HG02870 (cell line): ENCODE measurements around the gene IGSF9B.
"Not testable (repeated sequence)": the region's sequence is repeated elsewhere in the genome, so short reads cannot be mapped to it uniquely, and the experiment has no call there.

ENCODE experiments used
- ATAC-seq: cut with Tn5 transposase; IDR thresholded peaks from one replicate; pipeline ENCODE4 v1.9.1; 2021; ENCODE audit warnings: mild to moderate bottlenecking, moderate library complexity; ENCODE audit not compliant: unreplicated experiment

Gene IGSF9B, protein sequence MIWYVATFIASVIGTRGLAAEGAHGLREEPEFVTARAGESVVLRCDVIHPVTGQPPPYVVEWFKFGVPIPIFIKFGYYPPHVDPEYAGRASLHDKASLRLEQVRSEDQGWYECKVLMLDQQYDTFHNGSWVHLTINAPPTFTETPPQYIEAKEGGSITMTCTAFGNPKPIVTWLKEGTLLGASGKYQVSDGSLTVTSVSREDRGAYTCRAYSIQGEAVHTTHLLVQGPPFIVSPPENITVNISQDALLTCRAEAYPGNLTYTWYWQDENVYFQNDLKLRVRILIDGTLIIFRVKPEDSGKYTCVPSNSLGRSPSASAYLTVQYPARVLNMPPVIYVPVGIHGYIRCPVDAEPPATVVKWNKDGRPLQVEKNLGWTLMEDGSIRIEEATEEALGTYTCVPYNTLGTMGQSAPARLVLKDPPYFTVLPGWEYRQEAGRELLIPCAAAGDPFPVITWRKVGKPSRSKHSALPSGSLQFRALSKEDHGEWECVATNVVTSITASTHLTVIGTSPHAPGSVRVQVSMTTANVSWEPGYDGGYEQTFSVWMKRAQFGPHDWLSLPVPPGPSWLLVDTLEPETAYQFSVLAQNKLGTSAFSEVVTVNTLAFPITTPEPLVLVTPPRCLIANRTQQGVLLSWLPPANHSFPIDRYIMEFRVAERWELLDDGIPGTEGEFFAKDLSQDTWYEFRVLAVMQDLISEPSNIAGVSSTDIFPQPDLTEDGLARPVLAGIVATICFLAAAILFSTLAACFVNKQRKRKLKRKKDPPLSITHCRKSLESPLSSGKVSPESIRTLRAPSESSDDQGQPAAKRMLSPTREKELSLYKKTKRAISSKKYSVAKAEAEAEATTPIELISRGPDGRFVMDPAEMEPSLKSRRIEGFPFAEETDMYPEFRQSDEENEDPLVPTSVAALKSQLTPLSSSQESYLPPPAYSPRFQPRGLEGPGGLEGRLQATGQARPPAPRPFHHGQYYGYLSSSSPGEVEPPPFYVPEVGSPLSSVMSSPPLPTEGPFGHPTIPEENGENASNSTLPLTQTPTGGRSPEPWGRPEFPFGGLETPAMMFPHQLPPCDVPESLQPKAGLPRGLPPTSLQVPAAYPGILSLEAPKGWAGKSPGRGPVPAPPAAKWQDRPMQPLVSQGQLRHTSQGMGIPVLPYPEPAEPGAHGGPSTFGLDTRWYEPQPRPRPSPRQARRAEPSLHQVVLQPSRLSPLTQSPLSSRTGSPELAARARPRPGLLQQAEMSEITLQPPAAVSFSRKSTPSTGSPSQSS (N-terminal part only)

DNA sequence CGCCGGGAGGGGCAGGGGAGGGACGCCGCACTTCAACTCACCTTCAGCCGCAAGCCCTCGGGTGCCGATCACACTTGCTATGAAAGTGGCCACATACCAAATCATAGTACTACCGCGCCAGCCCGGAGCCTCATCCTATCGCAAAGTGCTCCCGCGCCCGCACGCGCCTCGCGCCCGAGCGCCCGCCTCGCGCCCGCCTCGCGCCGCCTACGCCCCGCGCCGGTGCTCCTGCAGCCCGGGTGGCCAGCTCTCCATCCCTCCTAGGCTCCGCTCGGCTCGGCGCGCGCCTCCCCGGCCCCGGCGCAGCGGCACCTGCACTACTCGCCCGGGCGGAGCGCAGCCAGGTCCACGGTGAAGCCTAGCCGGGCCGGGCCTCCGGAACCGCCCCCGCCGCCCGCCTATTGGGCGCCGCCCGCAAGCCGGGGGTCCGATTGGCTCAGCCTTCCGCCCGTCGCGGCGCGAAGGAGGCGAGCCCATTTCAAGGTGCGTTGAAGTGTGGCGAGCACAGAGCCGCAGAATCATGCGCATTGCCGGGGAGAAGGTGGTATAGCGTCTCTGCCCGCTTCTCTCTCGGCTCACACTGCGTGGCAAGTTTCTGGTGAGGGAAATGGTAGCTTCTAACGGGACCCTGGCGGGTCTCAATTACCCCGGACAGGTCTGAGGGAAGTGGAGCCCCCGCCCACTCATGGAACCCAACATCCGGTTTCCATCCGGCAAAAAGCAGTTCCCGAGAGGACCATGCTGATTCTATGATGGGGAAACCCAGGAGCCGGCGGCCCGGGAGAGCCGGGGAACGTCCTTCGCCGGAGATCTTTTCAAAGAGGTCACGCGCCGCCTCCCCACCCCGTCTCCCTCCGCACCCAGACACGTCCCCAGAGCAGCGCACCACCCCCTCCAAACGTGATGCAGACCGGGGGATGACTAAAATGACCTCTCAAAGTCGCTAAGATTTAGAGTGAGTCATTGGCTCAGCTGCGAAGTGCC, at the start of gene IGSF9B:
TSS of gene IGSF9B (minus strand) at position 319 of the 984 bp plus-strand sequence. CDS start at position 105, 214 bp downstream.
- ATAC-seq, result peak; percentile 93

DNA sequence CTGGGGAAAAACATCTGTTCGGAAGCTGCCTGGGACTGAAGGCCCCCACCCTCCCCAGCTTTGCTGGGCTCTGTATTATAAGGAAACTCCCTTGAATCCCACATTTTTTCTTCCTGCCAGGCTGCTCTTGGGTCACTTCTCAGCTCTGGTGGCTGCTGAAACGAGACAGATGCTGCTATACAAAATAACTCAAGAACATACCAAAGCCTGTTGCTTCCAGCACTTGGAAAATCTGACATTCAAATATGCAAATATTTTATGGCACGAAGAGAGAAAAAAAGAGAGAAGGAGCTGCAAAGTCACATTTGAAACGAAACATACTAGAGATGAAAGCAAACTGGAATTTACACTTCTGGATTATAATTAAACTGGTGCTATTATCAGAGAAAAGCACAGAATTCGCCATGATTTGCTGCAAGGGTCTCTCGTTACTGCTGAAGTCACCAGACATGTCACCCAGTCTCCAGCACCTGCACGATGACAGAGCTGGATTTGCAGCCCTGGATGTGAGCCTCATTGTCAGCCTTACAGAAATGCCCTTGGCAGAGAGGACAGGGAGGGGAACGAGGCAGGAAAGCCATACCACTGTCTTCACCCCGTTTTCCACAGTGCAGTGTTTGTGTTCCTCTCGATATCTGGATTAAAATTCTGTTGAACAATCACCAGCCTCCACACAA, 47.9 kb upstream of the IGSF9B start:
- no peak for ATAC-seq

DNA sequence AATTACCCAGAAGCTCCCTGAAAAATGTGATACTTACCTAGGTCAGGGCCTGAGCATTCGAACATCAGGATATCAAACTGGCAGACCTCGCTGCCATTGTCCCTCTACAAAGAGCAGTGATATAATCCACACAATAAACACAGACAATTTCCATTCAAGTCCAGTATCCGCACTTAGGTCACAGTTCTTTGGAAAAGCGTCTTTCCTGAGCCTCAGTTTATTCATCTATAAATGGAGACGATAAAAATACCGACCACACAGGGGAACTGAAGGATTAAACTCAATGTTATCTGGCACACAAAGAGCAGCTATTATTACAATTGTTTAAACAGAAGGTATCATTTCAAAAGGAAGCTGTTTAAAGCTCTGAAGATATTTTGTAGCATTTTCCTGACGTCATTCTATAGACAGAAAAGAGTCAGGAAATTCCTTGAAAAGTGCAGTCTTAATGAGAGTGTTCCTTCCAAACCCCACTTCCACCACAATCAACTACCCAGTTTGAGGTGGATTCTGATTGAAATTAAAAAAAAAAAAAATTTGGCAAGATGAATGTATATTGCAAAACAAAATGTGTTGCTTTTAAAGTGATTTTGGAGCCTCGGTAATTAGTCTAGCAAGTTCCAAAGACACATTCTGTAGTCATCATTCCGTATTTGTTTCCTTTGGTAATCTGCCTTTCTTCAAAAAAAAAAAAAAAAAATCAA, 47.2 kb upstream of the IGSF9B start:
- no peak for ATAC-seq

DNA sequence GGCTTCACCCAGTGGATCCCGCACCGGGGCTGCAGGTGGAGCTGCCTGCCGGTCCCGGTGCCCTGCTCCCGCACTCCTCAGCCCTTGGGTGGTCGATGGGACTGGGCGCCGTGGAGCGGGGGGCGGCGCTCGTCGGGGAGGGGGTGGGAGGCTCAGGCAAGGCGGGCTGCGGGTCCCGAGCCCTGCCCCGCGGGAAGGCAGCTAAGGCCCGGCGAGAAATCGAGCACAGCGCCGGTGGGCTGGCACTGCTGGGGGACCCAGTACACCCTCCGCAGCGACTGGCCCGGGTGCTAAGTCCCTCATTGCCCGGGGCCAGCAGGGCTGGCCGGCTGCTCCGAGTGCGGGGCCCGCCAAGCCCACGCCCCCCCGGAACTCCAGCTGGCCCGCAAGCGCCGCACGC, 46.1 kb upstream of the IGSF9B start:
- ATAC-seq, result not testable (repeated sequence)

DNA sequence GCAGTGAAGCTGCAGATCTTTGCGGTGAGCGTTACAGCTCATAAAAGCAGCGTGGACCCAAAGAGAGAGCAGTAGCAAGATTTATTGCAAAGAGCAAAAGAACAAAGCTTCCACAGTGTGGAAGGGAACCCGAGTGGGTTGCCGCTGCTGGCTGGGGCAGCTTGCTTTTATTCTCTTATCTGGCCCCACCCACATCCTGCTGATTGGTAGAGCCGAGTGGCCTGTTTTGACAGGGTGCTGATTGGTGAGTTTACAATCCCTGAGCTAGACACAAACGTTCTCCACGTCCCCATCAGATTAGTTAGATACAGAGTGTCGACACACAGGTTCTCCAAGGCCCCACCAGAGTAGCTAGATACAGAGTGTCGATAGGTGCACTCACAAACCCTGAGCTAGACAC, 45.6 kb upstream of the IGSF9B start:
- ATAC-seq, result not testable (repeated sequence)

DNA sequence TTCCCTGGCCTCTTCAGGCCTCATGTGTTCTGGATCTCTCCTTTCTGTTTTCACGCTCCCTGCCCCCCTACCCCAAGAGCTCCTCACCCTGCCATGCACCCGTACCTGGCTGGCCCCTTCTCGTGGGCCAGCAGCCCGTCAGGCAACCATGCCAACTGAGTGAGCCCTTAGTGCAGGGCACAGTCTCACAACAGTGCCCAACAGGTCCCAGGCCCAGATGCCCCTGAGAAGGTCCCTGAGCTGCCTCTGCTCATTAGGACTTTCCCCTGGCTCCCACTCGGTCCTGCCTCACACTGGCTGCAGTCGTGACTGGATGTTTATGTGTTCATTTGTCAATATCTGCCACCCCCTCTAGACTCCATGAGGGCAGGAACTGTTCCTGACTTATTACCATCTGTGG, 44.8 kb upstream of the IGSF9B start:
- no peak for ATAC-seq

DNA sequence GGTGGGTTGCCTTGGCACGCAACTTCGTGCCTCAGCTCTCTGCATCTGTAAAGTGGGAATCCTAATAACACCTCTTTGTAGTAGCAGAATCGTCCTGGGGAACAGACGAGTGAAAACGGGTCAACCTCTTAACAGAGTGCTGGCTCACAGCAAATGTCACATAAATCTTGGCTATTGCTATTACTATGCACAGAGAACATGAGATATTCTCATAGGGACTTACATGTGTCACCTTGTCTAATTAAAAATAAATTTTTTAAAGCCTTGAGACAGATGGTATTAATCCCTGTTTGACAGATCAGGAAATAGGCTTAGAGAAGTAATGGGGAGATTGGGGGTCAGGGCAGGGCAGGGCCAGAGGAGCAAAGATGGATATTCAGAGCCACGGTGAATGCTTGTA, 44.3 kb upstream of the IGSF9B start:
- no peak for ATAC-seq

DNA sequence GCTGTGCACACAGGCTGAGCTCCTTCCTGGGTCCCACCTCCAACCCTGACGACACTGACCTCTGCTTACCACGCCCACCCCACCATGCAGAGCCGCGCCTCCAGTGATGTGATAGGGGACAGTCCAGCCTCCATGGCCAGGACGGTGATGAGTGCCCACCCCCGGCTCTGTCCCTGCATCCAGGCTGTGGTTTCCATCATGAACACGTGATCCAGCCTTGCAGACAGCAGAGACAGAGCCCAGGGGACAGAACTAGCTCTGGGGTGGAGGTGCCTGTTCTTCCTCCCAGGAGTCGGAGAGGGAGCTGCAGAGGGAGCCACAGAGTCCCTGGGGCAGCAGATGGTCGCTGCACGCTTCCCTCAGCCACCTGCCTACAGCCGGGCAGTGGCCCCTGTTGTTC, 42.6 kb upstream of the IGSF9B start:
- no peak for ATAC-seq

DNA sequence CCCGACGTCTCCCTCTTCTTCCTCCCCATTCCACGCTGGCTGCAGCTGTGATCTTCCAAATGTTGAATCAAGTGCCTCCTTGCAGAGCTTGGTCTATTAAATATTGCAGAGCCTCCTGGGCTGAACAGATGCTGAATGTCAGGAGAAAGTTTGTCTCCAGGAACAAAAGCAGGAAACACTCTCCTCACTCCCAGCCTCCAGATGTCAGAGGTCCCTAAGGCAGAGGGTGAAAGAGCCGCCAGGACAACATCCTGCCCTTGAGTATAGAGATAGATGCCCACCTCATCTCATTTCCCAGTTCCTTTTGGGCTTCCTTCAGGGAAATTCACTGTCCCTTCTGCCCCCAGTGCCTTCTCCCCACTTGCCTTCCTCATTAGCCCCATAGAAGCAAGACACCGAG, 40.8 kb upstream of the IGSF9B start:
- ATAC-seq, result no peak

DNA sequence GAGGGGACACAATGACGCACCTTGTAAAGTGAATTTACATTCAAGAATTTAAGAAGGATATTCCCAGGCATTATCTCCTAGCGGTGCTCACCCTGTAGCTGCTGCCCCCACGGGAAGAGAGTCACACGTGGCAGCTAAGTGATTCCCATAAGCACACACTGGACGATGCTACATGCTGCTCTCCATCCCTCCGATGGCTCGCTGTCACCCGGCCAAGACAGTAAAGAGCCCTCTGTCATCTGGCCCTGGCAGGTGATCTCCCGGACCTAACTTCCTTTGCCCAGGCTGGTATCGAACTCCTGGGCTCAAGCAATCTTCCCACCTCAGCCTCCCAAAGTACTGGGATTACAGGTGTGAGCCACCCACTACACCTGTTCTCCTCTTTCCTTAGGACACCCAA, 39.9 kb upstream of the IGSF9B start:
- no peak for ATAC-seq

DNA sequence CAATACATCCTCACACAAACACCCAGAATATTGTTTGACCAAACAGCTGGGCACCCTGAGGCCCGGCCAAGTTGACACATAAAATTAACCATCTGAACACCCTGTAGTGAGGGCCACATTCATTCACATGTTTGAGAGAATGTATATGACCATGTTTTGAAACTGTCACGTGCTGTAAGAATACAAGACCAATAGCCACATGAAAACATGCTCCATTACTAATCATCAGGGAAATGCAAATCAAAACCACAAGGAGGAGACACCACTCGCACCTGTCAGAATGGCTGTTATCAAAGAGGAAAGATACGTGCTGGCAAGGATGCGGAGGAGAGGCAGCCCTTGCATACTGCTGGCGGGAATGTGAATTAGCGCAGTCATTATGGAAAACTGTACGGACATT, 38.3 kb upstream of the IGSF9B start:
- peak; percentile 72 for ATAC-seq

DNA sequence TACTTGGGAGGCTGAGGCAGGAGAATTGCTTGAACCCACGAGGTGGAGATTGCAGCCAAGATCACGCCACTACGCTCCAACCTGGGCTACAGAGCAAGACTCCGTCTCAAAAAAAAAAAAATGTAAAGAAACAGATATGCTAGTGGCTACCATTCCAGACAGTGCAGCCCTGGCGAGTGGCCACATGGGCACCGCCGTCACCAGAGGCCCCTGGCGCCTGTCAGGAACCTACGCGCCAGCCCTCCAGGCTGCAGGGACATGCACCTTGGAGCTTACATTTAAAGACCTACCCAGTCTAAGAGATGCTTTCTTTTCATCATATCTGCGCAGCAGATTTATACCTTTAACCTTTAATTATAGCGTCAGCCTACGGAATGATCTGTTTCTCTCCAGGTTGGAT, 37.2 kb upstream of the IGSF9B start:
- ATAC-seq, result no peak

DNA sequence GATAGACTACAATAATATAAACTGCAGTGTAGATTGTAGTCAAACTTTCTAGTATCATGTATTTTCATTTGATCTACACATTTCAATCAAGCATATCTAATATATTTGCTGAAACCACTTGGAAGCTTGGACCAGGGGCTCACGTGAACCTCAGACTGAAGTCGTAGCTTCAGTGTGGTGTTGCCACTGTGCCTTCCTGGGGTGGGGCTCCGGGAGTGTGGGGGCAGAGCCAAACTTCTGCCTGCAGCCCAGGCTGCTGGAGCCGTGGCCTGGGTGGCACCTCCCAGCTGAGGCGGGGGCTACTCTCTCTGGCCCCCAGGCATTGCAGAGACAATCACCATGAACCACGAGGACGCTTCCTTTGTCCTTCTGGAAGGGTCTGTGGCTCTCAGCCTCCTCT, 36.3 kb upstream of the IGSF9B start:
- no peak for ATAC-seq

DNA sequence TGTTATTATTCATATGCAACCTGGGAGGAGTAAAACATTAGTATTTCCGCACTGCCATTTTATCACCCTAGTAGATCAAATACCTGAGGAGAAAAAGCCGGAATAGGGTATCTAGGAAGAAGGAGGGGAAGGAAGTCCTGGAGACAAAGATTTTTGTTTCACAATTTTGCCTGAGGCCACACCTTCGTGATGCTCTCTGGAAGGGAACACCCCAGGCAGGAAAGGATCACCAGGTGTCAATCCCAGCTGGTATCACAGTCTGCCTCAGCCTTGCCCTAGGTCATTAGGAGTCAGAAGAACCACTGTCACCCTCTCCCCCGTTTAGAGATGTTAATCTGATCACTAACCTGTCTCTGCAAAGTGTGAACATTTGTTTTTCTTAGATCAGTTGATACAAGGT, 35.4 kb upstream of the IGSF9B start:
- no peak for ATAC-seq

DNA sequence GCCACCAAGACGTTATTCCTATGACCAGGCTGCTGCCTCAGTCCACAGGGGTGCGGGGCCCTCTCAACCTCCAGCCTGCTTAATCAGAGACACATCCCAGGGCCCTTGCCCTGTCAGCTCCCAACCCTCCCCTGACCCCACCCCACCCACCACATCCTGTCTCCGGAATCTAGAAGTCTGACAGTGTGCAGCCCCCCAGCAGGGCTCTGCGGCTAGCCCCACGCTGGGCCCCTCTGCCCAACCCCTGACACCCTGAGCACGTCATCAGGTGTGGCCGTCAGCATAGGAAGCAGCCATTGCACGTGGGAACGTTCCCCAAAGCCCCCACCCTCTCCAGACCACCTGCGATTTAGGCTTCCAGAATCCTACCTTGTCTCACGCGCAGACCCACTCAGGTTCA, 34.3 kb upstream of the IGSF9B start:
- no peak for ATAC-seq

DNA sequence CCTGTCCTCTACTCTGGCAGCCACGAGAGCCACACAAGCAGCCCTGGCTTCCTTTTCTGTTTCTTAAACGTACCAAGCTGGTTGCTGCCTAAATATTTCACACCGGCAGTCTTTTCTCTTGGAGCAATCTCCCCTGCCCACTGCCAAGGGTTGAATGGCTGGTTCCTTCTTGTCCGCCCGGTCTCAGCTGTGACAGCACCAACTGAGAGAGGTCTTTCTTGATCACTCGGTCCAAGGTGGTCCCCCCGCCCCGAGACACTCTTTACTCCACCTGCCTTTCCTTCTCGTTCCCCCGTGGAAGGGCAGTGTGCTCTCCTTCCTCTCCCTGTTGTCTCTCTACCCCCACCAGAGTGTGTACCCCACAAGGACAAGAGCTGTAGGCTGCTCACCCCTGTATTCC, 33.7 kb upstream of the IGSF9B start:
- ATAC-seq, result no peak

DNA sequence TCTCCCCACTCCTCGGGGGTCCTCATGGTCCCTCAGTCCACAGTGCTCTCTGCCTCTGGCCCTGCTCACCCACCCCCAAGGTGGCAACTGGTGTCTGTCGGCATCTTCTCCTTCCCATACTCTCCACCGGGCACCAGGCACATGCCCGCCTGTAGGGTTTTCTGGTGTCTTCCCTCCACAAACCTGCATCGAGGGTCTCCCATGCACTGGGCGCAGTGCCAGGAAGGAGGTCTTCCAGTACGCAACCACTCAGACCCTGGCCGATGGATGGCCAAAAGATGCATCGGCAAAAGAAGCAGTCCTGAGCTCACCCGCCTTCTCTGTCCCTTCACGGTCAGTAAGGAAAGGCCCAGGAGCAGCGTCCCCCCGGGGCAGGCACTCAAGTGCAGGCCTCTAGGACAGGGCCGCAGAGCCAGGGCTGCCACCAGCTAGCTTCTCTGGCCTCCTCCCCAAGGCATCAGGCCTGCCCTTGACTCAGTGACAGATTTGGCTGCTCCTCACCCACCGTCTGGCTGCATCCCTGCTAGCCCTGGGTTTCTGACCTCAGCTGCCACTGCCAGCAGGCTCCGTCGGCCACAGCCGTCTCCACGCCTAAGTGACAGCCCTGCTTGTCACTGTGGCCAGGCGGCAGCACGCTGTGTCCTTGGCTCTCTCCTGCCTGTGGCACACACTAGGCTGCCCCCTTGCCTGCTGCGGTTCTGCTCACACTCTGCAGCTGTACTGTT, 32.1 kb upstream of the IGSF9B start:
- no peak for ATAC-seq

DNA sequence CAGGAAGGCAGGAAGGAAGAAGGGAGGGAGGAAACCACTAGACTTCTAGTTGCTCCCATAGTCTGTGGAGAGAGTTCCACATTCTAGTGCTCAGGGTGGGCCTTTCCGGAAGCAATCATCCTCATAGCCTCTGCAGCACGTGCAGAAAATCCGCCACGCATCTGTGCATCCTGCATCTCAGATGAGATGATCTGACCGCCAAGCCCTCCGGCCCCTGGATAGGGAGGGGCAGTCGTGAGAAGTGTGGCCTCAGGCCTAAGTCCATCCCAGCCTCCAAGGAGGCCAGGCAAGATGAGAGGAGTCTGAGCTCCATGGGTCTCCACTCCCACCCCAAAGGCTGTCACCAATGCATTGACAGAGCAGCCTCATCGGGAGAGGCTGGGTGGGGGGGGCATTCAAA, 30.4 kb upstream of the IGSF9B start:
- no peak for ATAC-seq
